SK-N-SH (cell line): ENCODE data around the gene ARMC3.

Source experiments
- GABPA ChIP-seq: IDR thresholded peaks from 2 replicates; pipeline ENCODE4 v1.4.0; 2012; ENCODE audit warnings: low read depth, mild to moderate bottlenecking
- JUND ChIP-seq: IDR thresholded peaks from 2 replicates; pipeline ENCODE4 v1.4.0; 2012
- TF ChIP-seq, protein P1 (sequence below): fragments of 200-600 bp; sonication (generic); IDR thresholded peaks from 2 replicates; pipeline ENCODE4 v1.6.1; 2017; ENCODE audit warnings: antibody characterized with exemption, mild to moderate bottlenecking, moderate library complexity

- TF ChIP-seq GABPA = no peak
- TF ChIP-seq, protein P1, sequence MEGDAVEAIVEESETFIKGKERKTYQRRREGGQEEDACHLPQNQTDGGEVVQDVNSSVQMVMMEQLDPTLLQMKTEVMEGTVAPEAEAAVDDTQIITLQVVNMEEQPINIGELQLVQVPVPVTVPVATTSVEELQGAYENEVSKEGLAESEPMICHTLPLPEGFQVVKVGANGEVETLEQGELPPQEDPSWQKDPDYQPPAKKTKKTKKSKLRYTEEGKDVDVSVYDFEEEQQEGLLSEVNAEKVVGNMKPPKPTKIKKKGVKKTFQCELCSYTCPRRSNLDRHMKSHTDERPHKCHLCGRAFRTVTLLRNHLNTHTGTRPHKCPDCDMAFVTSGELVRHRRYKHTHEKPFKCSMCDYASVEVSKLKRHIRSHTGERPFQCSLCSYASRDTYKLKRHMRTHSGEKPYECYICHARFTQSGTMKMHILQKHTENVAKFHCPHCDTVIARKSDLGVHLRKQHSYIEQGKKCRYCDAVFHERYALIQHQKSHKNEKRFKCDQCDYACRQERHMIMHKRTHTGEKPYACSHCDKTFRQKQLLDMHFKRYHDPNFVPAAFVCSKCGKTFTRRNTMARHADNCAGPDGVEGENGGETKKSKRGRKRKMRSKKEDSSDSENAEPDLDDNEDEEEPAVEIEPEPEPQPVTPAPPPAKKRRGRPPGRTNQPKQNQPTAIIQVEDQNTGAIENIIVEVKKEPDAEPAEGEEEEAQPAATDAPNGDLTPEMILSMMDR = no peak
- TF ChIP-seq JUND = no peak
Observed at GRCh38 chr10:22954970-22955369, 27.1 kb downstream of the ARMC3 start.
